ENCODE data around the gene CDIPT. TPM values are rescaled to one million over a fixed set of nuclear protein-coding genes. Genes with fewer than 3 reads are reported as not detected.

CDIPT gene
- total RNA-seq, 4 donors from 2014 or later = 68.7 to 112 (median 96.7) TPM

GRCh38 chr16:29899516-29900101, 36.6 kb upstream of the CDIPT start, which contains the start of gene SEZ6L2:
TSS of gene SEZ6L2 (minus strand) at chr16:29899550. CDS start at chr16:29899019, 531 bp downstream.
- DNase-seq (ENCODE audit: low spot score in 2 of 2) = peak in 1 of 2 donors; percentile 77
- Histone ChIP-seq H3K27me3 (peaks cover 25% of the 10 kb centered on the region), H3K9me3 (no peaks in the 10 kb centered on the region), H3K27ac (no peak within 1 kb of the TSS), H3K4me1 (peaks cover 19% of the 10 kb centered on the region), H3K4me3 (peak within 1 kb of the TSS; percentile 65), H3K36me3 (no peaks in the 10 kb centered on the region)
- WGBS = 2% methylated on average over 15 of the region's 29 CpGs
- no peak for TF ChIP-seq EP300 (IDR thresholded peaks at IDR 0.05)
- TF ChIP-seq POLR2A (IDR thresholded peaks at IDR 0.05) = no peak
- TF ChIP-seq POLR2AphosphoS5 (IDR thresholded peaks at IDR 0.05) = no peak
- TF ChIP-seq CTCF (IDR thresholded peaks at IDR 0.05) = no peak

- 3% methylated on average over 25 of the region's 25 CpGs for WGBS
Observed at GRCh38 chr16:29898804-29899515, 35.9 kb upstream of the CDIPT start.

GRCh38 chr16:29898135-29898803, 35.2 kb upstream of the CDIPT start:
- H3K36me3 ChIP-seq = no peaks in the 10 kb centered on the region
- H3K27ac ChIP-seq = no peak overlapping the region
- WGBS = 17% methylated on average over 9 of the region's 9 CpGs
- TF ChIP-seq POLR2AphosphoS5 (IDR thresholded peaks at IDR 0.05) (no peak), EP300 (IDR thresholded peaks at IDR 0.05) (no peak), CTCF (IDR thresholded peaks at IDR 0.05) (no peak), POLR2A (IDR thresholded peaks at IDR 0.05) (no peak)
- H3K4me3 ChIP-seq = no peak overlapping the region
- H3K4me1 ChIP-seq = peaks cover 19% of the 10 kb centered on the region
- DNase-seq (ENCODE audit: low spot score in 2 of 2) = no peak
- H3K27me3 ChIP-seq = peaks cover 25% of the 10 kb centered on the region
- no peaks in the 10 kb centered on the region for H3K9me3 ChIP-seq

More at GRCh38 chr16:29898804-29899515, 35.9 kb upstream of the CDIPT start:
- Histone ChIP-seq H3K27ac (no peak overlapping the region), H3K27me3 (peaks cover 25% of the 10 kb centered on the region), H3K4me1 (peaks cover 19% of the 10 kb centered on the region), H3K36me3 (no peaks in the 10 kb centered on the region), H3K4me3 (peak overlapping the region; percentile 65), H3K9me3 (no peaks in the 10 kb centered on the region)
- no peak for TF ChIP-seq POLR2AphosphoS5 (IDR thresholded peaks at IDR 0.05)
- TF ChIP-seq CTCF (IDR thresholded peaks at IDR 0.05) = no peak
- no peak for TF ChIP-seq EP300 (IDR thresholded peaks at IDR 0.05)
- TF ChIP-seq POLR2A (IDR thresholded peaks at IDR 0.05) = no peak
- DNase-seq (ENCODE audit: low spot score in 2 of 2) = no peak

- no peak for DNase-seq (ENCODE audit: low spot score in 2 of 2)
- Histone ChIP-seq H3K27me3 (peaks cover 25% of the 10 kb centered on the region), H3K9me3 (no peaks in the 10 kb centered on the region), H3K27ac (no peak overlapping the region), H3K36me3 (no peaks in the 10 kb centered on the region), H3K4me3 (no peak overlapping the region), H3K4me1 (peaks cover 19% of the 10 kb centered on the region)
- TF ChIP-seq POLR2A (IDR thresholded peaks at IDR 0.05) (no peak), CTCF (IDR thresholded peaks at IDR 0.05) (no peak), POLR2AphosphoS5 (IDR thresholded peaks at IDR 0.05) (no peak), EP300 (IDR thresholded peaks at IDR 0.05) (no peak)
- 46% methylated on average over 4 of the region's 4 CpGs for WGBS
Observed at GRCh38 chr16:29897333-29897732, 34.3 kb upstream of the CDIPT start.

- no peaks in the 10 kb centered on the region for H3K36me3 ChIP-seq
- no peak overlapping the region for H3K4me3 ChIP-seq
- TF ChIP-seq POLR2AphosphoS5 (IDR thresholded peaks at IDR 0.05) = no peak
- TF ChIP-seq POLR2A (IDR thresholded peaks at IDR 0.05) = no peak
- no peak for TF ChIP-seq EP300 (IDR thresholded peaks at IDR 0.05)
- no peak for TF ChIP-seq CTCF (IDR thresholded peaks at IDR 0.05)
- no peaks in the 10 kb centered on the region for H3K9me3 ChIP-seq
- peaks cover 25% of the 10 kb centered on the region for H3K27me3 ChIP-seq
- 58% methylated on average over 2 of the region's 15 CpGs for WGBS
- peaks cover 19% of the 10 kb centered on the region for H3K4me1 ChIP-seq
- no peak for DNase-seq (ENCODE audit: low spot score in 2 of 2)
- H3K27ac ChIP-seq = no peak overlapping the region
Observed at GRCh38 chr16:29896841-29897240, 33.8 kb upstream of the CDIPT start.
